K562 (cell line): ENCODE measurements around the gene ITPR3. TPM values are rescaled to one million over a fixed set of nuclear protein-coding genes. Genes with fewer than 3 reads are reported as not detected.

Experiments
- ATAC-seq: fragments of 200-7000 bp; cut with Tn5 transposase; 3 replicates; pipeline ENCODE4 v1.9.1; 2020; ENCODE audit warnings: moderate library complexity
- BruUV-seq: library from RNA; stranded (reverse); fragments of 400-500 nt; replicated peaks from 2 replicates; lab custom pipeline; 2021; lab: Mats Ljungman, UMichigan
- CTCF ChIA-PET: fragments of 300-600 bp; formaldehyde crosslinking; extraction: SDS; loops from one replicate; lab custom pipeline; 2021; ENCODE audit warnings: low intra/inter-chr PET ratio; lab: Yijun Ruan, JAX
- POLR2A ChIA-PET: fragments of 300-600, 350-650 bp; sonication (Branson Sonifier 250); formaldehyde crosslinking; extraction: SDS; loops from one replicate; lab custom pipeline; 2021; ENCODE audit warnings: antibody characterized with exemption, inconsistent platforms; lab: Yijun Ruan, JAX
- DNase-seq, 4 experiments: peaks; one replicate each; pipeline versions ENCODE4 v3.0.0 to v3.0.0-alpha.2; 2011 to 2018; ENCODE audit warnings: low spot score in 3 of 4, mixed read lengths in 3 of 4; ENCODE audit errors: extremely low read depth in 1 of 4
- FAIRE-seq: peaks from 2 replicates; lab custom pipeline; 2011; peaks lifted over from hg19 to GRCh38; lab: Jason Lieb, UNC
- H2AFZ ChIP-seq: 2 replicates; pipeline ENCODE4 v1.6.0; 2011; ENCODE audit warnings: low read depth, low read length, control low read depth, inconsistent platforms
- H3K27ac ChIP-seq: fragments of 200-600 bp; 3 replicates; pipeline ENCODE4 v1.8.0; 2011; ENCODE audit warnings: low read depth, mild to moderate bottlenecking, control low read depth, inconsistent platforms, low read length, moderate library complexity, mixed read lengths; ENCODE audit errors: extremely low read depth
- H3K27me3 ChIP-seq, 2 experiments: fragments of 300-600 bp in 1 of 2; 2 replicates in 1 of 2; 3 replicates in 1 of 2; pipeline versions ENCODE4 v1.6.0 to v1.8.0; 2011; ENCODE audit warnings: inconsistent platforms in 2 of 2, low read length in 2 of 2, mild to moderate bottlenecking in 1 of 2, mixed read lengths in 1 of 2, moderate library complexity in 1 of 2; ENCODE audit not compliant: control insufficient read depth in 2 of 2, insufficient read depth in 2 of 2
- H3K36me3 ChIP-seq: fragments of 300-600 bp; 3 replicates; pipeline ENCODE4 v1.8.0; 2011; ENCODE audit warnings: mild to moderate bottlenecking, low read length, inconsistent platforms; ENCODE audit not compliant: control insufficient read depth, insufficient read depth
- H3K4me1 ChIP-seq, 2 experiments: fragments of 200-600 bp in 1 of 2; replicated peaks in 1 of 2; 2 replicates in 1 of 2; 3 replicates in 1 of 2; pipeline versions ENCODE4 v1.5.1 to v1.8.0; 2011; ENCODE audit warnings: inconsistent platforms in 2 of 2, low read length in 2 of 2, mild to moderate bottlenecking in 1 of 2, mixed read lengths in 1 of 2, moderate library complexity in 1 of 2; ENCODE audit not compliant: control insufficient read depth in 2 of 2, insufficient read depth in 2 of 2
- H3K4me2 ChIP-seq: 2 replicates; pipeline ENCODE4 v1.6.1; 2011; ENCODE audit warnings: low read length, control low read depth, inconsistent platforms, mixed read lengths; ENCODE audit not compliant: insufficient read depth
- H3K4me3 ChIP-seq: fragments of 200-600 bp; sonication (generic), shearing (Covaris generic); 2 replicates; pipeline ENCODE4 v1.5.1; 2016; ENCODE audit warnings: control low read depth, inconsistent platforms
- H3K79me2 ChIP-seq: fragments of 200-600 bp; 3 replicates; pipeline ENCODE4 v1.8.0; 2011; ENCODE audit warnings: low read length, inconsistent platforms; ENCODE audit not compliant: control insufficient read depth, insufficient read depth
- H3K9ac ChIP-seq, 2 experiments: 2 replicates each; pipeline versions ENCODE4 v1.6.0 to v1.6.1; 2011; ENCODE audit warnings: low read depth in 2 of 2, low read length in 2 of 2, control low read depth in 1 of 2, inconsistent platforms in 1 of 2, mild to moderate bottlenecking in 1 of 2, mixed read lengths in 1 of 2; ENCODE audit not compliant: insufficient read depth in 1 of 2
- H3K9me1 ChIP-seq: one replicate; pipeline ENCODE4 v1.6.0; 2011; ENCODE audit warnings: inconsistent platforms, mild to moderate bottlenecking, low read length, moderate library complexity; ENCODE audit not compliant: control insufficient read depth, insufficient read depth
- H3K9me3 ChIP-seq: replicated peaks from 2 replicates; pipeline ENCODE4 v1.5.1; 2011; ENCODE audit warnings: low read depth, low read length, inconsistent platforms; ENCODE audit not compliant: control insufficient read depth, insufficient read depth
- H4K20me1 ChIP-seq: replicated peaks from 2 replicates; pipeline ENCODE4 v1.6.1; 2011; ENCODE audit warnings: low read length, inconsistent platforms, mixed read lengths; ENCODE audit not compliant: control insufficient read depth, insufficient read depth
- EP400 ChIP-seq: fragments of 450-650 bp; IDR thresholded peaks from 2 replicates; pipeline ENCODE4 v1.6.1; 2017; ENCODE audit warnings: antibody characterized with exemption, mild to moderate bottlenecking, moderate library complexity
- EZH2 ChIP-seq: IDR thresholded peaks from 2 replicates; pipeline ENCODE4 v1.6.1; 2012; ENCODE audit warnings: low read depth, mild to moderate bottlenecking, inconsistent platforms, low read length, borderline replicate concordance
- FOXA3 ChIP-seq, 2 experiments: fragments of 450-650 bp in 1 of 2; sonication (generic) in 1 of 2; formaldehyde crosslinking; IDR thresholded peaks in 1 of 2; conservative IDR thresholded peaks in 1 of 2; 2 replicates each; pipeline versions ENCODE4 v1.4.0 to v1.8.0; 2020 to 2022; ENCODE audit warnings: mild to moderate bottlenecking in 2 of 2, missing genetic modification reagents in 1 of 2
- HOMEZ ChIP-seq: fragments of 250-450 bp; sonication (Bioruptor Pico); IDR thresholded peaks from 2 replicates; pipeline ENCODE4 v1.4.0; 2020; ENCODE audit warnings: mild to moderate bottlenecking, moderate library complexity
- ILF3 ChIP-seq: fragments of 450-650 bp; IDR thresholded peaks from 2 replicates; pipeline ENCODE4 v1.6.1; 2018; ENCODE audit warnings: antibody characterized with exemption, mild to moderate bottlenecking, moderate library complexity, borderline replicate concordance
- MAFK ChIP-seq: IDR thresholded peaks from 2 replicates; pipeline ENCODE4 v1.6.1; 2011; ENCODE audit warnings: low read length, improper control_type of control experiment
- NR4A1 ChIP-seq, 2 experiments: fragments of 250-450 bp in 1 of 2; fragments of 450-650 bp in 1 of 2; sonication (Bioruptor Pico) in 1 of 2; IDR thresholded peaks; 2 replicates each; pipeline versions ENCODE4 v1.4.0 to v1.6.1; 2016 to 2020; ENCODE audit warnings: mild to moderate bottlenecking in 2 of 2, missing compliant biosample characterization in 1 of 2, missing genetic modification characterization in 1 of 2, moderate library complexity in 1 of 2
- PHTF2 ChIP-seq: fragments of 250-450 bp; sonication (Bioruptor Pico); IDR thresholded peaks from 2 replicates; pipeline ENCODE4 v1.5.0; 2021; ENCODE audit warnings: mild to moderate bottlenecking
- PYGO2 ChIP-seq: fragments of 450-650 bp; IDR thresholded peaks from 2 replicates; pipeline ENCODE4 v1.6.1; 2016; ENCODE audit warnings: mild to moderate bottlenecking, missing genetic modification characterization, moderate library complexity, missing compliant biosample characterization
- STAT5A ChIP-seq: IDR thresholded peaks from 2 replicates; pipeline ENCODE4 v1.6.1; 2012; ENCODE audit warnings: low read length, inconsistent platforms, borderline replicate concordance
- SUPT5H ChIP-seq: fragments of 450-650 bp; IDR thresholded peaks from 2 replicates; pipeline ENCODE4 v1.6.1; 2016
- TARDBP ChIP-seq: fragments of 450-650 bp; IDR thresholded peaks from 2 replicates; pipeline ENCODE4 v1.6.1; 2016
- ZNF764 ChIP-seq: fragments of 250-450 bp; sonication (Bioruptor Pico); IDR thresholded peaks from 2 replicates; pipeline ENCODE4 v1.4.0; 2020; ENCODE audit warnings: low read depth, mild to moderate bottlenecking, moderate library complexity
- WGBS: fragments of 100-300 bp; shearing (Covaris generic); methylation state at CpG from one replicate; pipeline ENCODE4 v1.1.6; 2016; ENCODE audit warnings: low coverage, mixed read lengths; ENCODE audit not compliant: insufficient coverage; ENCODE audit errors: missing lambda C conversion rate; 5-methylcytosine and 5-hydroxymethylcytosine counted together
- in situ Hi-C: fragments of 300-500 bp; cut with MboI; formaldehyde crosslinking; loops from 4 replicates; pipeline ENCODE4 v1.15.0; 2018; ENCODE audit warnings: inconsistent platforms, mixed read lengths
- intact Hi-C: fragments of 100-400 bp; cut with micrococcal nuclease; formaldehyde crosslinking; loops from 2 replicates; pipeline ENCODE4 v1.14.2; 2022
- polyA plus RNA-seq, 8 experiments: library from polyadenylated mRNA; depleted of rRNA in 4 of 8; stranded (reverse) in 5 of 8; unstranded in 3 of 8; fragments of >200 nt; fragmentation: Nextera tagmentation in 2 of 8; fragmentation: Illumina TruSeq in 1 of 8; extraction: Ambion mirVana in 2 of 8; extraction: Trizol in 1 of 8; gene quantifications; 2 replicates each; pipeline versions ENCODE4 v1.2.1 to v1.2.3, GENCODE V29; 2011 to 2014; ENCODE audit warnings: inconsistent platforms in 1 of 8, missing spikeins in 1 of 8
- total RNA-seq, 7 experiments: library from RNA; depleted of rRNA in 6 of 7; stranded (reverse); fragments of >200 nt in 6 of 7; fragmentation: Illumina TruSeq in 2 of 7; extraction: Trizol in 2 of 7; gene quantifications; 2 replicates each; pipeline versions ENCODE4 v1.2.1 to v1.2.3, GENCODE V29; 2011 to 2021; ENCODE audit warnings: low replicate concordance in 1 of 7

Gene ITPR3
- total and polyA plus RNA-seq, 9 of the 15 experiments (the other 6 are each of a cell fraction or from before 2014, with no cell fraction given), result 0.39 to 35.7 (median 13.2) TPM

DNA sequence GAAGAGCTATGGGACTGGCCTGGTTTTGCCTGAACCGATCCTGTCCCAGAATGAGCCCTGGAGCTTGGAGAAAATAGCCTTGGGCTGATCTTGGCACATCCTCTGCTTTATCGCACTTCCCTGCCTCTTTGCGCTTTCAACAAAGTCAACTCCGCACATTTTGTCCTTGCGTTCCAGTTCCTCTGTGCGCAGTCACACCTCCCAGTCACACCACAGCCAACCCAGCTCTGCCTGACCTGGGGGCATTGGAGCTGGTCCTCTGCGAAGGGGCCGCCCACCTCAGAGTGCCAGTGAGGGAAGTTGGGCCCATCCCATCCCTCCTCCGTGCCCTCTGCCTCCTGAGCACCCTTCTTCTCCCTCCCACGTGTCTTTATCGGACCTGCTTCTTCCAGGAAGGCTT is 107.3 kb downstream of the ITPR3 start:
- Histone ChIP-seq H3K9ac (no peak overlapping the region), H3K9me3 (no peaks in the 10 kb centered on the region), H3K9me1 (no peaks in the 10 kb centered on the region), H3K79me2 (no peaks in the 10 kb centered on the region), H4K20me1 (peaks cover 19% of the 10 kb centered on the region), H3K36me3 (no peaks in the 10 kb centered on the region), H3K27me3 (peaks cover 62 to 85% of the 10 kb centered on the region in 2 experiments), H3K4me1 (peaks cover 9 to 10% of the 10 kb centered on the region in 2 experiments; a peak in 3 of 5 replicates), H3K4me2 (no peak overlapping the region), H3K4me3 (no peak overlapping the region), H2AFZ (no peak overlapping the region)
- DNase-seq, result no peak
- no peak for FAIRE-seq
- POLR2A ChIA-PET, result interaction anchor here (0.9 kb wide), 1 partner anchor 9 kb away, joined by 4 read pairs; no protein-coding TSS in a partner anchor
- ATAC-seq, result no peak
- intact Hi-C loops, result no loop called here
- in situ Hi-C loops, result no loop called here
- 26% methylated on average over 11 of the region's 11 CpGs for WGBS
- TF ChIP-seq PHTF2 (no peak), HOMEZ (no peak), EP400 (no peak), ZNF764 (CRISPR knock-in tag) (no peak), MAFK (no peak), SUPT5H (no peak), EZH2 (no peak), ILF3 (no peak), NR4A1 (CRISPR knock-in tag; IDR thresholded peaks at IDR 0.05) (no peak), NR4A1 (tag; IDR thresholded peaks at IDR 0.05) (no peak), STAT5A (no peak), TARDBP (no peak), FOXA3 (CRISPR knock-in tag; conservative IDR thresholded peaks at IDR 0.05 in 1 of 2, IDR thresholded peaks at IDR 0.05 in 1 of 2) (no peak), PYGO2 (tag) (no peak)
- TF ChIP-seq, all 486 proteins: peak for 0
- CTCF ChIA-PET, result no interaction called here
- BruUV-seq, result no TSS peak
- no peak overlapping the region for H3K27ac ChIP-seq
